Trophoblast cell (in vitro differentiated cells and primary cell): ENCODE data around the gene TSPAN32.

Experiments
- DNase-seq, 2 donors: peaks; one replicate each; pipeline ENCODE4 v3.0.0-alpha.2; 2016
- H2AFZ ChIP-seq: 2 replicates; pipeline ENCODE4 v1.6.1; 2013; ENCODE audit warnings: low read length, moderate library complexity, mild to moderate bottlenecking; ENCODE audit not compliant: insufficient read depth, poor library complexity
- H2AK5ac ChIP-seq: 2 replicates; pipeline ENCODE4 v1.6.1; 2013; ENCODE audit warnings: mild to moderate bottlenecking, low read length
- H2BK120ac ChIP-seq: 2 replicates; pipeline ENCODE4 v1.6.1; 2013; ENCODE audit warnings: low read length, mild to moderate bottlenecking, moderate library complexity; ENCODE audit not compliant: insufficient read depth, poor library complexity
- H2BK12ac ChIP-seq: 2 replicates; pipeline ENCODE4 v1.6.1; 2013; ENCODE audit warnings: mild to moderate bottlenecking, low read length, moderate library complexity
- H2BK5ac ChIP-seq: 2 replicates; pipeline ENCODE4 v1.6.1; 2013; ENCODE audit warnings: low read length, low read depth, moderate library complexity, mild to moderate bottlenecking; ENCODE audit not compliant: poor library complexity
- H3K14ac ChIP-seq: 2 replicates; pipeline ENCODE4 v1.6.1; 2013; ENCODE audit warnings: mild to moderate bottlenecking, low read length
- H3K18ac ChIP-seq: 2 replicates; pipeline ENCODE4 v1.6.1; 2013; ENCODE audit warnings: mild to moderate bottlenecking, low read length
- H3K23ac ChIP-seq: 2 replicates; pipeline ENCODE4 v1.6.1; 2013; ENCODE audit warnings: low read length
- H3K27ac ChIP-seq: 2 replicates; pipeline ENCODE4 v1.5.1; 2013; ENCODE audit warnings: low read depth, mild to moderate bottlenecking, inconsistent platforms, low read length, moderate library complexity
- H3K27me3 ChIP-seq: 2 replicates; pipeline ENCODE4 v1.6.1; 2013; ENCODE audit warnings: inconsistent platforms, mild to moderate bottlenecking, low read length, moderate library complexity; ENCODE audit not compliant: insufficient read depth
- H3K36me3 ChIP-seq, 2 experiments: 1 replicate in 1 of 2; 2 replicates in 1 of 2; pipeline ENCODE4 v1.6.1; 2013; ENCODE audit warnings: low read length in 2 of 2, mild to moderate bottlenecking in 2 of 2, moderate library complexity in 1 of 2; ENCODE audit not compliant: insufficient read depth in 2 of 2, control insufficient read depth in 1 of 2
- H3K4ac ChIP-seq: 2 replicates; pipeline ENCODE4 v1.6.1; 2013; ENCODE audit warnings: low read depth, mild to moderate bottlenecking, low read length, moderate library complexity
- H3K4me1 ChIP-seq, 2 experiments: 1 replicate in 1 of 2; 2 replicates in 1 of 2; pipeline ENCODE4 v1.6.1; 2013; ENCODE audit warnings: low read length in 2 of 2, mild to moderate bottlenecking in 2 of 2, moderate library complexity in 1 of 2; ENCODE audit not compliant: insufficient read depth in 2 of 2, control insufficient read depth in 1 of 2
- H3K4me2 ChIP-seq: 2 replicates; pipeline ENCODE4 v1.6.1; 2013; ENCODE audit warnings: inconsistent platforms, mild to moderate bottlenecking, low read length, moderate library complexity
- H3K4me3 ChIP-seq: 2 replicates; pipeline ENCODE4 v1.5.1; 2013; ENCODE audit warnings: mild to moderate bottlenecking, low read depth, low read length, inconsistent platforms
- H3K79me1 ChIP-seq: one replicate; pipeline ENCODE4 v1.6.1; 2013; ENCODE audit warnings: low read length
- H3K79me2 ChIP-seq: 2 replicates; pipeline ENCODE4 v1.6.1; 2013; ENCODE audit warnings: low read length, mild to moderate bottlenecking; ENCODE audit not compliant: control insufficient read depth, insufficient read depth, poor library complexity
- H3K9ac ChIP-seq: 2 replicates; pipeline ENCODE4 v1.6.1; 2013; ENCODE audit warnings: mild to moderate bottlenecking, low read length
- H3K9me3 ChIP-seq: 2 replicates; pipeline ENCODE4 v1.6.1; 2013; ENCODE audit warnings: low read depth, mild to moderate bottlenecking, control low read depth, inconsistent platforms, low read length; ENCODE audit not compliant: insufficient read depth
- H4K12ac ChIP-seq: 2 replicates; pipeline ENCODE4 v1.6.1; 2013; ENCODE audit warnings: low read depth, mild to moderate bottlenecking, low read length, moderate library complexity
- H4K8ac ChIP-seq: 2 replicates; pipeline ENCODE4 v1.6.1; 2013; ENCODE audit warnings: low read depth, mild to moderate bottlenecking, low read length, moderate library complexity
- H4K91ac ChIP-seq: one replicate; pipeline ENCODE4 v1.6.1; 2013; ENCODE audit warnings: low read depth, mild to moderate bottlenecking, low read length, moderate library complexity
- WGBS: extraction: QIAGEN DNeasy Blood & Tissue Kit; methylation state at CpG from one replicate; pipeline ENCODE4 v1.1.7; 2013; ENCODE audit warnings: missing lambda C conversion rate; ENCODE audit not compliant: insufficient read length, insufficient coverage; ENCODE audit errors: extremely low coverage; 5-methylcytosine and 5-hydroxymethylcytosine counted together

The TSPAN32 gene

GRCh38 chr11:2346586-2347307 is 44.9 kb downstream of the TSPAN32 start:
- H4K8ac ChIP-seq, result no peak overlapping the region
- H3K4me1 ChIP-seq, result no peaks in the 10 kb centered on the region
- no peak overlapping the region for H3K9ac ChIP-seq
- peaks cover 35% of the 10 kb centered on the region for H3K9me3 ChIP-seq
- no peak overlapping the region for H3K4ac ChIP-seq
- H3K79me1 ChIP-seq, result no peaks in the 10 kb centered on the region
- H2AFZ ChIP-seq, result no peak overlapping the region
- no peak overlapping the region for H2BK5ac ChIP-seq
- no peak overlapping the region for H2BK120ac ChIP-seq
- H3K18ac ChIP-seq, result no peak overlapping the region
- H3K27ac ChIP-seq, result no peak overlapping the region
- H3K27me3 ChIP-seq, result peaks cover 2% of the 10 kb centered on the region
- H4K12ac ChIP-seq, result no peak overlapping the region
- H3K14ac ChIP-seq, result no peak overlapping the region
- no peak for DNase-seq
- H3K79me2 ChIP-seq, result no peaks in the 10 kb centered on the region
- no peak overlapping the region for H2BK12ac ChIP-seq
- peak overlapping the region; percentile 16 for H3K4me3 ChIP-seq
- H2AK5ac ChIP-seq, result no peak overlapping the region
- H3K23ac ChIP-seq, result no peak overlapping the region
- no CpG with 5 or more reads among the region's 10 CpGs for WGBS
- H3K4me2 ChIP-seq, result no peak overlapping the region
- no peaks in the 10 kb centered on the region for H3K36me3 ChIP-seq
- no peak overlapping the region for H4K91ac ChIP-seq

- H3K23ac ChIP-seq, result no peak overlapping the region
- no peak overlapping the region for H3K4me3 ChIP-seq
- no peak overlapping the region for H3K4me2 ChIP-seq
- no peaks in the 10 kb centered on the region for H3K36me3 ChIP-seq
- no peak overlapping the region for H3K27ac ChIP-seq
- no peak overlapping the region for H3K14ac ChIP-seq
- H2BK5ac ChIP-seq, result no peak overlapping the region
- H3K27me3 ChIP-seq, result peaks cover 2% of the 10 kb centered on the region
- H3K4me1 ChIP-seq, result no peaks in the 10 kb centered on the region
- H4K8ac ChIP-seq, result no peak overlapping the region
- DNase-seq, result no peak
- no peak overlapping the region for H2BK120ac ChIP-seq
- H3K9ac ChIP-seq, result no peak overlapping the region
- no peak overlapping the region for H2AFZ ChIP-seq
- H3K4ac ChIP-seq, result no peak overlapping the region
- H3K79me2 ChIP-seq, result no peaks in the 10 kb centered on the region
- no peaks in the 10 kb centered on the region for H3K79me1 ChIP-seq
- H3K9me3 ChIP-seq, result peaks cover 39% of the 10 kb centered on the region
- no peak overlapping the region for H3K18ac ChIP-seq
- H4K12ac ChIP-seq, result no peak overlapping the region
- H2AK5ac ChIP-seq, result no peak overlapping the region
- no peak overlapping the region for H2BK12ac ChIP-seq
- no CpG with 5 or more reads among the region's 9 CpGs for WGBS
- H4K91ac ChIP-seq, result no peak overlapping the region
These were observed 45.6 kb downstream of the TSPAN32 start for GRCh38 chr11:2347308-2347830.

- Histone ChIP-seq H4K12ac (no peak overlapping the region), H3K9ac (no peak overlapping the region), H3K27me3 (no peaks in the 10 kb centered on the region), H3K14ac (no peak overlapping the region), H3K23ac (no peak overlapping the region), H2AK5ac (no peak overlapping the region), H3K4me3 (no peak overlapping the region), H2BK12ac (no peak overlapping the region), H4K8ac (no peak overlapping the region), H3K4ac (no peak overlapping the region), H3K9me3 (peaks cover 37% of the 10 kb centered on the region), H3K27ac (no peak overlapping the region), H3K79me1 (no peaks in the 10 kb centered on the region), H3K18ac (no peak overlapping the region), H4K91ac (no peak overlapping the region), H2AFZ (no peak overlapping the region), H3K36me3 (no peaks in the 10 kb centered on the region), H3K4me2 (no peak overlapping the region), H3K4me1 (no peaks in the 10 kb centered on the region), H3K79me2 (no peaks in the 10 kb centered on the region), H2BK120ac (no peak overlapping the region), H2BK5ac (no peak overlapping the region)
- WGBS, result no CpG with 5 or more reads among the region's 1 CpG
- no peak for DNase-seq
These were observed 47.2 kb downstream of the TSPAN32 start for GRCh38 chr11:2348986-2349385.

GRCh38 chr11:2351701-2352100 is 49.9 kb downstream of the TSPAN32 start:
- Histone ChIP-seq H3K79me1 (no peaks in the 10 kb centered on the region), H3K4ac (no peak overlapping the region), H4K12ac (no peak overlapping the region), H2BK5ac (no peak overlapping the region), H4K8ac (no peak overlapping the region), H3K36me3 (no peaks in the 10 kb centered on the region), H3K18ac (no peak overlapping the region), H3K9ac (no peak overlapping the region), H2AFZ (no peak overlapping the region), H3K14ac (no peak overlapping the region), H3K4me2 (no peak overlapping the region), H3K4me1 (no peaks in the 10 kb centered on the region), H3K27me3 (no peaks in the 10 kb centered on the region), H2BK12ac (no peak overlapping the region), H3K27ac (no peak overlapping the region), H2BK120ac (no peak overlapping the region), H3K9me3 (peaks cover 39% of the 10 kb centered on the region), H3K79me2 (no peaks in the 10 kb centered on the region), H3K4me3 (no peak overlapping the region), H3K23ac (no peak overlapping the region), H4K91ac (no peak overlapping the region), H2AK5ac (no peak overlapping the region)
- WGBS, result no CpG with 5 or more reads among the region's 3 CpGs
- no peak for DNase-seq
